ENCODE results near the gene ERMP1. TPM values are rescaled to one million over a fixed set of nuclear protein-coding genes. Genes with fewer than 3 reads are reported as not detected.

The ERMP1 gene
- total RNA-seq, 1 donor from 2014 or later = 7.3 TPM

GRCh38 chr9:5790923-5791322 is 42.0 kb downstream of the ERMP1 start:
- Mint-ChIP-seq H3K27ac (no peak overlapping the region), H3K27me3 (no peaks in the 10 kb centered on the region), H3K4me1 (peaks cover 11% of the 10 kb centered on the region), H3K36me3 (ENCODE audit: low read depth) (peaks cover 53% of the 10 kb centered on the region), H3K4me3 (no peak overlapping the region), H3K9me3 (peaks cover 1% of the 10 kb centered on the region)
- POLR2A ChIA-PET = no interaction called here
- intact Hi-C loops (cut with micrococcal nuclease) = no loop called here
- DNase-seq = no peak
- ATAC-seq (ENCODE audit: low read depth) = no peak
- CTCF ChIA-PET = no interaction called here
- TF ChIP-seq CTCF (IDR thresholded peaks at IDR 0.05) = no peak

GRCh38 chr9:5789489-5789888 is 43.4 kb downstream of the ERMP1 start:
- POLR2A ChIA-PET = no interaction called here
- ATAC-seq (ENCODE audit: low read depth) = no peak
- no peak for TF ChIP-seq CTCF (IDR thresholded peaks at IDR 0.05)
- Mint-ChIP-seq H3K9me3 (peaks cover 1% of the 10 kb centered on the region), H3K27me3 (no peaks in the 10 kb centered on the region), H3K4me3 (no peak overlapping the region), H3K36me3 (ENCODE audit: low read depth) (peaks cover 63% of the 10 kb centered on the region), H3K4me1 (peaks cover 11% of the 10 kb centered on the region), H3K27ac (no peak overlapping the region)
- DNase-seq = no peak
- CTCF ChIA-PET = interaction anchor here (1.0 kb wide), 1 partner anchor 97 kb away, joined by 3 read pairs; no protein-coding TSS in a partner anchor
- intact Hi-C loops (cut with micrococcal nuclease) = loop anchor here (10.0 kb wide), 1 partner anchor 65 kb away; no protein-coding TSS in a partner anchor

- no peak overlapping the region for H3K4me3 Mint-ChIP-seq
- ATAC-seq (ENCODE audit: low read depth) = no peak
- intact Hi-C loops (cut with micrococcal nuclease) = loop anchor here (10.0 kb wide), 1 partner anchor 63 kb away; no protein-coding TSS in a partner anchor
- peaks cover 5% of the 10 kb centered on the region for H3K9me3 Mint-ChIP-seq
- H3K27ac Mint-ChIP-seq = no peak overlapping the region
- POLR2A ChIA-PET = no interaction called here
- peaks cover 11% of the 10 kb centered on the region for H3K4me1 Mint-ChIP-seq
- H3K36me3 Mint-ChIP-seq (ENCODE audit: low read depth) = peaks cover 78% of the 10 kb centered on the region
- CTCF ChIA-PET = no interaction called here
- H3K27me3 Mint-ChIP-seq = no peaks in the 10 kb centered on the region
- DNase-seq = no peak
- TF ChIP-seq CTCF (IDR thresholded peaks at IDR 0.05) = no peak
Observed at GRCh38 chr9:5787759-5788302, 45.1 kb downstream of the ERMP1 start.

GRCh38 chr9:5787220-5787619 is 45.7 kb downstream of the ERMP1 start:
- H3K36me3 Mint-ChIP-seq (ENCODE audit: low read depth) = peaks cover 81% of the 10 kb centered on the region
- H3K4me1 Mint-ChIP-seq = peaks cover 11% of the 10 kb centered on the region
- peaks cover 8% of the 10 kb centered on the region for H3K9me3 Mint-ChIP-seq
- H3K27ac Mint-ChIP-seq = no peak overlapping the region
- intact Hi-C loops (cut with micrococcal nuclease) = loop anchor here (10.0 kb wide), 1 partner anchor 62 kb away; no protein-coding TSS in a partner anchor
- no peak for TF ChIP-seq CTCF (IDR thresholded peaks at IDR 0.05)
- H3K27me3 Mint-ChIP-seq = no peaks in the 10 kb centered on the region
- ChIA-PET POLR2A (no interaction called here), CTCF (no interaction called here)
- DNase-seq (no peak), ATAC-seq (ENCODE audit: low read depth) (no peak)
- H3K4me3 Mint-ChIP-seq = no peak overlapping the region

- Mint-ChIP-seq H3K27ac (no peak overlapping the region), H3K27me3 (no peaks in the 10 kb centered on the region), H3K36me3 (ENCODE audit: low read depth) (peaks cover 81% of the 10 kb centered on the region), H3K9me3 (peaks cover 14% of the 10 kb centered on the region), H3K4me1 (peaks cover 11% of the 10 kb centered on the region), H3K4me3 (no peak overlapping the region)
- DNase-seq (no peak), ATAC-seq (ENCODE audit: low read depth) (no peak)
- intact Hi-C loops (cut with micrococcal nuclease) = loop anchor here (10.0 kb wide), 1 partner anchor 62 kb away; no protein-coding TSS in a partner anchor
- POLR2A ChIA-PET = no interaction called here
- CTCF ChIA-PET = no interaction called here
- no peak for TF ChIP-seq CTCF (IDR thresholded peaks at IDR 0.05)
Observed at GRCh38 chr9:5786370-5787127, 46.4 kb downstream of the ERMP1 start.
